ENCODE data around the gene VAPB. TPM values are rescaled to one million over a fixed set of nuclear protein-coding genes. Genes with fewer than 3 reads are reported as not detected.
A peak's percentile ranks its signal among the peaks of the same experiment; 100 is the strongest.

Gene VAPB
- total and polyA plus RNA-seq, 2 of the 4 experiments (the other 2 are of a cell fraction) = 9.1 to 26.0 TPM

- Histone ChIP-seq H3K9me1 (ENCODE audit: insufficient read depth, low read length) (peaks cover 5% of the 10 kb centered on the region), H4K5ac (ENCODE audit: low read depth, low read length) (peak overlapping the region; percentile 57), H2AK5ac (ENCODE audit: low read depth, low read length) (peak overlapping the region; percentile 30; the same call in 1 of the 2 replicates), H4K8ac (ENCODE audit: low read depth in 2 of 2, low read length in 2 of 2) (peak overlapping the region in 1 of 2 experiments; percentile 70; a peak in 3 of 4 replicates), H3K79me1 (ENCODE audit: low read depth in 1 of 2, low read length in 2 of 2) (no peaks in the 10 kb centered on the region), H3K18ac (ENCODE audit: low read depth, low read length) (no peak overlapping the region), H2BK15ac (ENCODE audit: low read depth, low read length) (no peak overlapping the region), H4K91ac (ENCODE audit: insufficient read depth, low read depth, low read length) (no peak overlapping the region), H3K36me3 (ENCODE audit: control insufficient read depth, insufficient read depth, low read length) (no peaks in the 10 kb centered on the region), H3K27me3 (ENCODE audit: control insufficient read depth, insufficient read depth, low read length) (no peaks in the 10 kb centered on the region), H2AK9ac (replicated peaks; ENCODE audit: low read depth, low read length, poor library complexity) (no peak overlapping the region), H2BK5ac (ENCODE audit: low read depth, low read length, poor library complexity, severe bottlenecking) (no peak overlapping the region), H2BK120ac (ENCODE audit: low read depth, low read length) (no peak overlapping the region; the same call in 1 of the 2 replicates), H3K9me3 (ENCODE audit: control insufficient read depth, insufficient read depth, low read length) (no peaks in the 10 kb centered on the region), H2BK20ac (ENCODE audit: low read depth, low read length) (no peak overlapping the region), H3K27ac (ENCODE audit: insufficient read depth, low read length) (no peak overlapping the region), H3K56ac (ENCODE audit: extremely low read depth, insufficient read depth, low read length) (no peak overlapping the region), H3K4me1 (ENCODE audit: control insufficient read depth, insufficient read depth, low read length) (no peaks in the 10 kb centered on the region; the same call in 1 of the 2 replicates), H3K23ac (ENCODE audit: low read depth, low read length) (no peak overlapping the region; the same call in 1 of the 2 replicates), H3K9ac (ENCODE audit: low read depth, low read length) (no peak overlapping the region), H3K4me2 (ENCODE audit: low read depth, low read length) (peak overlapping the region; percentile 52), H3K4ac (ENCODE audit: low read depth, low read length) (no peak overlapping the region; the same call in 1 of the 2 replicates), H3K4me3 (ENCODE audit: insufficient read depth, low read depth, low read length) (no peak overlapping the region), H4K20me1 (ENCODE audit: insufficient read depth, low read length) (no peaks in the 10 kb centered on the region), H3K14ac (replicated peaks; ENCODE audit: low read depth, low read length) (peak overlapping the region; percentile 29; the same call in 1 of the 2 replicates), H2AFZ (replicated peaks; ENCODE audit: low read length, poor library complexity) (peak overlapping the region; percentile 12)
- intact Hi-C loops (cut with micrococcal nuclease) (no loop called here), dilution Hi-C loops (cut with HindIII; ENCODE audit: low sequenced_read_pairs, unreplicated experiment) (no loop called here), in situ Hi-C loops (cut with MboI; ENCODE audit: low sequenced_read_pairs) (no loop called here)
- POLR2A ChIA-PET (ENCODE audit: unreplicated experiment) = no interaction called here
- CTCF ChIA-PET = no interaction called here
- DNase-seq (no peak), ATAC-seq (ENCODE audit: low read depth) (no peak)
- WGBS, 2 experiments (ENCODE audit: extremely low coverage in 2 of 2, insufficient read length in 1 of 2) = 85% methylated on average over 8 of the region's 19 CpGs; no CpG with 5 or more reads in 1 of the 2 experiments
- BruUV-seq (replicated peaks) = no TSS peak
- TF ChIP-seq MAZ (IDR thresholded peaks at IDR 0.05; ENCODE audit: borderline replicate concordance, low read depth, low read length) = no peak
- TF ChIP-seq RFX5 (IDR thresholded peaks at IDR 0.05; ENCODE audit: low read depth, low read length) = no peak
- TF ChIP-seq FOS (IDR thresholded peaks at IDR 0.05; ENCODE audit: low read depth, low read length) = no peak
- no peak for TF ChIP-seq ELK1 (IDR thresholded peaks at IDR 0.05; ENCODE audit: borderline replicate concordance, low read depth, low read length)
- TF ChIP-seq CTCF (conservative IDR thresholded peaks at IDR 0.05; ENCODE audit: low read depth, low read length) = no peak
- no peak for TF ChIP-seq MXI1 (IDR thresholded peaks at IDR 0.05; ENCODE audit: borderline replicate concordance, low read depth, low read length)
- no peak for TF ChIP-seq SMC3 (IDR thresholded peaks at IDR 0.05; ENCODE audit: low read depth, low read length)
- no peak for TF ChIP-seq CHD1 (IDR thresholded peaks at IDR 0.05; ENCODE audit: low read depth, low read length)
- no peak for TF ChIP-seq RCOR1 (IDR thresholded peaks at IDR 0.05; ENCODE audit: insufficient replicate concordance, low read length)
- no peak for TF ChIP-seq NFE2L2 (IDR thresholded peaks at IDR 0.05; ENCODE audit: low read depth, low read length)
- no peak for TF ChIP-seq CEBPB (IDR thresholded peaks at IDR 0.05; ENCODE audit: low read depth, low read length)
- no peak for TF ChIP-seq RAD21 (IDR thresholded peaks at IDR 0.05; ENCODE audit: low read length)
- TF ChIP-seq MAFK (IDR thresholded peaks at IDR 0.05; ENCODE audit: low read depth, low read length) = no peak
- no peak for TF ChIP-seq USF2 (IDR thresholded peaks at IDR 0.05; ENCODE audit: low read depth, low read length)
- no peak for TF ChIP-seq POLR2A (IDR thresholded peaks at IDR 0.05; ENCODE audit: low read depth, low read length)
Measured at GRCh38 chr20:58374027-58374850, 14.8 kb upstream of the VAPB start.

Measured in IMR-90 (cell line).